K562 (cell line): ENCODE data around the gene YPEL3. TPM values are rescaled to one million over a fixed set of nuclear protein-coding genes. Genes with fewer than 3 reads are reported as not detected.

ENCODE experiments used
- ATF2 ChIP-seq: sonication (generic); formaldehyde crosslinking; IDR thresholded peaks from 2 replicates; pipeline ENCODE4 v1.8.1; 2022; ENCODE audit warnings: missing genetic modification reagents
- BACH1 ChIP-seq: fragments of 200-800 bp; sonication (Bioruptor generic); IDR thresholded peaks from 2 replicates; pipeline ENCODE4 v1.6.1; 2016; ENCODE audit warnings: missing genetic modification characterization, missing compliant biosample characterization
- CBX1 ChIP-seq: sonication (generic); IDR thresholded peaks from 2 replicates; pipeline ENCODE4 v1.6.1; 2016; ENCODE audit warnings: antibody characterized with exemption, low read depth, mild to moderate bottlenecking
- CEBPZ ChIP-seq: fragments of 150-350 bp; IDR thresholded peaks from 2 replicates; pipeline ENCODE4 v1.6.1; 2014; ENCODE audit warnings: low read depth, mild to moderate bottlenecking, low read length, borderline replicate concordance
- CREBBP ChIP-seq: IDR thresholded peaks from one replicate; pipeline ENCODE4 v1.6.1; 2012; ENCODE audit warnings: low read depth, mild to moderate bottlenecking, control low read depth, inconsistent platforms, low read length
- DMBX1 ChIP-seq: fragments of 250-450 bp; sonication (Bioruptor Pico); IDR thresholded peaks from 2 replicates; pipeline ENCODE4 v1.8.0; 2022; ENCODE audit warnings: inconsistent platforms, mild to moderate bottlenecking, moderate library complexity, borderline replicate concordance
- E2F1 ChIP-seq: sonication (generic); formaldehyde crosslinking; IDR thresholded peaks from 2 replicates; pipeline ENCODE4 v1.8.1; 2023; ENCODE audit warnings: mild to moderate bottlenecking, missing genetic modification reagents, moderate library complexity
- FOXM1 ChIP-seq, 2 experiments: fragments of 450-650 bp in 1 of 2; sonication (generic) in 1 of 2; formaldehyde crosslinking in 1 of 2; IDR thresholded peaks; 2 replicates each; pipeline versions ENCODE4 v1.6.1 to v1.9.0; 2017 to 2022; ENCODE audit warnings: low read depth in 2 of 2, mild to moderate bottlenecking in 2 of 2, missing genetic modification reagents in 1 of 2, moderate library complexity in 1 of 2
- KDM5B ChIP-seq: fragments of 200-600 bp; sonication (generic); IDR thresholded peaks from 2 replicates; pipeline ENCODE4 v1.6.1; 2012; ENCODE audit warnings: low read depth, mild to moderate bottlenecking, moderate library complexity, low read length, control low read depth, inconsistent platforms; ENCODE audit not compliant: insufficient replicate concordance
- KLF13 ChIP-seq: fragments of 450-650 bp; IDR thresholded peaks from 2 replicates; pipeline ENCODE4 v1.6.1; 2016; ENCODE audit warnings: missing genetic modification characterization, low read depth, mild to moderate bottlenecking, missing compliant biosample characterization, moderate library complexity, borderline replicate concordance
- NEUROD1 ChIP-seq: fragments of 150-350 bp; IDR thresholded peaks from 2 replicates; pipeline ENCODE4 v1.6.1; 2014; ENCODE audit warnings: borderline replicate concordance, low read length, low read depth; ENCODE audit not compliant: partially characterized antibody
- RBM17 ChIP-seq: fragments of 200-400 bp; formaldehyde crosslinking; IDR thresholded peaks from 2 replicates; pipeline ENCODE4 v1.6.1; 2017; ENCODE audit warnings: low read depth, mild to moderate bottlenecking, low read length, borderline replicate concordance
- SMARCC2 ChIP-seq: fragments of 450-650 bp; IDR thresholded peaks from 2 replicates; pipeline ENCODE4 v1.6.1; 2017; ENCODE audit warnings: antibody characterized with exemption, moderate library complexity, mild to moderate bottlenecking, low read depth
- STAT6 ChIP-seq: sonication (generic); formaldehyde crosslinking; IDR thresholded peaks from 2 replicates; pipeline ENCODE4 v1.8.1; 2023; ENCODE audit warnings: mild to moderate bottlenecking, missing genetic modification reagents
- TARDBP ChIP-seq: fragments of 450-650 bp; IDR thresholded peaks from 2 replicates; pipeline ENCODE4 v1.6.1; 2016
- TFAM ChIP-seq: fragments of 250-450 bp; sonication (Bioruptor Pico); conservative IDR thresholded peaks from 2 replicates; pipeline ENCODE4 v1.5.0; 2021; ENCODE audit warnings: mild to moderate bottlenecking, moderate library complexity
- ZNF408 ChIP-seq: fragments of 250-450 bp; sonication (Bioruptor Pico); IDR thresholded peaks from 2 replicates; pipeline ENCODE4 v1.4.0; 2020; ENCODE audit warnings: low read depth, mild to moderate bottlenecking, moderate library complexity
- polyA plus RNA-seq, 8 experiments: library from polyadenylated mRNA; depleted of rRNA in 4 of 8; stranded (reverse) in 5 of 8; unstranded in 3 of 8; fragments of >200 nt; fragmentation: Nextera tagmentation in 2 of 8; fragmentation: Illumina TruSeq in 1 of 8; extraction: Ambion mirVana in 2 of 8; extraction: Trizol in 1 of 8; gene quantifications; 2 replicates each; pipeline versions ENCODE4 v1.2.1 to v1.2.3, GENCODE V29; 2011 to 2014; ENCODE audit warnings: inconsistent platforms in 1 of 8, missing spikeins in 1 of 8
- total RNA-seq, 7 experiments: library from RNA; depleted of rRNA in 6 of 7; stranded (reverse); fragments of >200 nt in 6 of 7; fragmentation: Illumina TruSeq in 2 of 7; extraction: Trizol in 2 of 7; gene quantifications; 2 replicates each; pipeline versions ENCODE4 v1.2.1 to v1.2.3, GENCODE V29; 2011 to 2021; ENCODE audit warnings: low replicate concordance in 1 of 7

Gene YPEL3
- total and polyA plus RNA-seq, 9 of the 15 experiments (the other 6 are each of a cell fraction or from before 2014, with no cell fraction given) = 0.41 to 15.0 (median 2.9) TPM

- TF ChIP-seq CEBPZ (no peak), CREBBP (no peak), SMARCC2 (no peak), STAT6 (CRISPR knock-in tag) (0 out of 2 replicates have a peak, but pooled peaks have one; percentile 25), RBM17 (no peak), CBX1 (peak; percentile 77), TARDBP (peak; percentile 68; the same call in 1 of the 2 replicates), KDM5B (peak; percentile 94), BACH1 (tag) (peak; percentile 99), KLF13 (tag) (peak; percentile 18; the same call in 1 of the 2 replicates), TFAM (CRISPR knock-in tag) (no peak), E2F1 (CRISPR knock-in tag) (no peak; the same call in 1 of the 2 replicates), NEUROD1 (peak; percentile 81), FOXM1 (IDR thresholded peaks at IDR 0.05; ENCODE audit: low read depth) (no peak), FOXM1 (CRISPR knock-in tag; IDR thresholded peaks at IDR 0.05; ENCODE audit: low read depth) (peak; percentile 93), ZNF408 (CRISPR knock-in tag) (no peak), DMBX1 (peak; percentile 41; the same call in 1 of the 2 replicates), ATF2 (CRISPR knock-in tag) (no peak)
Measured at GRCh38 chr16:30065102-30065942, 30.7 kb downstream of the YPEL3 start, which contains the start of gene ALDOA (continued).
